HEK293T (cell line): ENCODE results near the gene TLK1.

Experiments
- FOXK2 ChIP-seq: fragments of 450-650 bp; IDR thresholded peaks from 2 replicates; pipeline ENCODE4 v1.6.1; 2016; ENCODE audit warnings: mild to moderate bottlenecking
- TARDBP ChIP-seq: fragments of 450-650 bp; IDR thresholded peaks from 2 replicates; pipeline ENCODE4 v1.6.1; 2016
- ZNF384 ChIP-seq: fragments of 450-650 bp; IDR thresholded peaks from 2 replicates; pipeline ENCODE4 v1.6.1; 2016

DNA sequence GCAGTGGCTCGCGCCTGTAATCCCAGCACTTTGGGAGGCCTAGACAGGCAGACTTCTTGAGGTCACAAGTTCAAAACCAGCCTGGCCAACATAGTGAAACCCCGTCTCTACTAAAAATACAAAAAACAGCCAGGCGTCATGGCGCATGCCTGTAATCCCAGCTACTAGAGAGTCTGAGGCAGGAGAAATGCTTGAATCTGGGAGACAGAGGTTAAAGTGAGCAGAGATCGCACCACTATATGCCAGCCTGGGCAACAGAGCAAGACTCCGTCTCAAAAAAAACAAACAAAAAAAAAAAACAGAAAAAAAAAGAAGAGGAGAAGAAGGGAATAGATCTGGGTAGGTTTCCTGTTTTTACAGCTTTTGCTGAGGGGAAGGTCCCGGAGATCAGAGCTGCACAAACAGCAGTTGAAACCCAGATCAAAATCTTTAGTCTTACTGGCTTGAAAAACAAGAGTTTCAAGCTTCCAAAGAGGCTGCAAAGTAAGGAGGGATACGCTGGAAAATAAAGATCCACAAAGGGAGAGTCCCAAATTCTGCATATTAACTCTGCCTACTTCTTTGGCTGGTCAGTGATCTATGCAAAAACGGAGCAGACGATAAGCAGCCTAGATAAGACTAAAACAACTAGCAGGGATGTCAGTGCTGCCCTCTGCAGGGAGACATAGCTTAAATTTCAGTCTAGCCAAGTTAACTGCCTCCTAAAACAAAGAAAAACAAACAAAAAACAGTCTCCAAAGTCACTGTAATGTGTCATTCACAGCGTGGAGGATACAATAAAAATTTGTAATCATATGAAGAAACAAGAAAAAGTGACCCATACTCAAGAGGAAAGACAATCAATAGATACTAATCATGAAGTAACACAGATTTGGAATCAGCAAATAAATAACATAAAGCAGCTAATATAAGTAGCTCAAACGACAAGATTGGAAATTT, 74.1 kb downstream of the TLK1 start:
- no peak for TF ChIP-seq TARDBP
- no peak for TF ChIP-seq ZNF384
- no peak for TF ChIP-seq FOXK2
